Measurements from ENCODE around the gene COL26A1.

The COL26A1 gene

DNA sequence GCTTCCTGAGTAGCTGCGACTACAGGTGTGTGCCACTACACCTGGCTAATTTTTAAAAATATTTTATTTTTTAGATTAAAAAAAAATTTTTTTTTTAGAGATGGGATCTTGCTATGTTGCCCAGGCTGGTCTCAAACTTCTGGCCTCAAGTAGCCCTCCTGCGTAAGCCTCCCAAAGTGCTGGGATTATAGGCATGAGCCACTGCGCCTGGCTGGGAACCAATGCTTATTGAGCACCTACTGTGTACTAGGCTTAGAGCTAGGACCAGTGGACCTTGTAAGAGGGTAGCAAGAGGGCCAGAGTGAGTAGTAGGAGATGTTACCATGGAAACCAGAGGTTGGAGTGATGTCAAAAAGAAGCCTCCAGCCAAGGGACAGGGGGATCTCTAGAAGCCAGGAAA, 31.2 kb downstream of the COL26A1 start:
- no peak for DNase-seq (ENCODE audit: low read depth in 1 of 2, low spot score in 1 of 2)

DNA sequence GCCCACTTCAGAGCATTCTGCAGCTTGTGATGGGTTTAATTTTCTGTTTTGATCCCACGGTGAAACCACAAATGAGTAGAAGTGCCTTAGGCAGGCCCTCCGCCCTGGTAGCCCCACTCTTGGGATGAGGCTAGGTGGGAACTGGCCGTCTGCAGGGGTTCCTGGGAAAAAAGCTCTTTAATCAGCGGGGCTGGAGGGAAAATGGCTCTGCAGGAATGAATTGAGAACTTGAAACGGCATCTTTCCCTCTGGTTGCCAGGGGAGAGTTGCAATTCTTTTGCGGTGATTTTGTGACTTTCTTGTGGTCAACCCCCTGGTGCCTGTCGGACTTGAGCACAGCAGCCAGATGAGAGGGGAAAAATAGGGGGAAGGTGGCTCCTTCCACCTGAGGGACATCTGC, 32.7 kb downstream of the COL26A1 start:
- no peak overlapping the region for H3K27ac ChIP-seq (replicated peaks)
- H3K27me3 ChIP-seq (ENCODE audit: insufficient read depth, poor library complexity, severe bottlenecking), result no peaks in the 10 kb centered on the region
- no peak for DNase-seq (ENCODE audit: low read depth in 1 of 2, low spot score in 1 of 2)
- no peak overlapping the region for H3K4me3 ChIP-seq (replicated peaks; ENCODE audit: insufficient read depth, low read length)
- TF ChIP-seq, protein P1, sequence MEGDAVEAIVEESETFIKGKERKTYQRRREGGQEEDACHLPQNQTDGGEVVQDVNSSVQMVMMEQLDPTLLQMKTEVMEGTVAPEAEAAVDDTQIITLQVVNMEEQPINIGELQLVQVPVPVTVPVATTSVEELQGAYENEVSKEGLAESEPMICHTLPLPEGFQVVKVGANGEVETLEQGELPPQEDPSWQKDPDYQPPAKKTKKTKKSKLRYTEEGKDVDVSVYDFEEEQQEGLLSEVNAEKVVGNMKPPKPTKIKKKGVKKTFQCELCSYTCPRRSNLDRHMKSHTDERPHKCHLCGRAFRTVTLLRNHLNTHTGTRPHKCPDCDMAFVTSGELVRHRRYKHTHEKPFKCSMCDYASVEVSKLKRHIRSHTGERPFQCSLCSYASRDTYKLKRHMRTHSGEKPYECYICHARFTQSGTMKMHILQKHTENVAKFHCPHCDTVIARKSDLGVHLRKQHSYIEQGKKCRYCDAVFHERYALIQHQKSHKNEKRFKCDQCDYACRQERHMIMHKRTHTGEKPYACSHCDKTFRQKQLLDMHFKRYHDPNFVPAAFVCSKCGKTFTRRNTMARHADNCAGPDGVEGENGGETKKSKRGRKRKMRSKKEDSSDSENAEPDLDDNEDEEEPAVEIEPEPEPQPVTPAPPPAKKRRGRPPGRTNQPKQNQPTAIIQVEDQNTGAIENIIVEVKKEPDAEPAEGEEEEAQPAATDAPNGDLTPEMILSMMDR (IDR thresholded peaks at IDR 0.05; ENCODE audit: insufficient read depth, low read length), result no peak
- TF ChIP-seq POLR2AphosphoS5 (IDR thresholded peaks at IDR 0.05; ENCODE audit: low read depth) (no peak), GABPA (IDR thresholded peaks at IDR 0.05; ENCODE audit: low read depth) (no peak), SPI1 (IDR thresholded peaks at IDR 0.05; ENCODE audit: borderline replicate concordance, low read depth) (no peak)
- TF ChIP-seq, protein P2, sequence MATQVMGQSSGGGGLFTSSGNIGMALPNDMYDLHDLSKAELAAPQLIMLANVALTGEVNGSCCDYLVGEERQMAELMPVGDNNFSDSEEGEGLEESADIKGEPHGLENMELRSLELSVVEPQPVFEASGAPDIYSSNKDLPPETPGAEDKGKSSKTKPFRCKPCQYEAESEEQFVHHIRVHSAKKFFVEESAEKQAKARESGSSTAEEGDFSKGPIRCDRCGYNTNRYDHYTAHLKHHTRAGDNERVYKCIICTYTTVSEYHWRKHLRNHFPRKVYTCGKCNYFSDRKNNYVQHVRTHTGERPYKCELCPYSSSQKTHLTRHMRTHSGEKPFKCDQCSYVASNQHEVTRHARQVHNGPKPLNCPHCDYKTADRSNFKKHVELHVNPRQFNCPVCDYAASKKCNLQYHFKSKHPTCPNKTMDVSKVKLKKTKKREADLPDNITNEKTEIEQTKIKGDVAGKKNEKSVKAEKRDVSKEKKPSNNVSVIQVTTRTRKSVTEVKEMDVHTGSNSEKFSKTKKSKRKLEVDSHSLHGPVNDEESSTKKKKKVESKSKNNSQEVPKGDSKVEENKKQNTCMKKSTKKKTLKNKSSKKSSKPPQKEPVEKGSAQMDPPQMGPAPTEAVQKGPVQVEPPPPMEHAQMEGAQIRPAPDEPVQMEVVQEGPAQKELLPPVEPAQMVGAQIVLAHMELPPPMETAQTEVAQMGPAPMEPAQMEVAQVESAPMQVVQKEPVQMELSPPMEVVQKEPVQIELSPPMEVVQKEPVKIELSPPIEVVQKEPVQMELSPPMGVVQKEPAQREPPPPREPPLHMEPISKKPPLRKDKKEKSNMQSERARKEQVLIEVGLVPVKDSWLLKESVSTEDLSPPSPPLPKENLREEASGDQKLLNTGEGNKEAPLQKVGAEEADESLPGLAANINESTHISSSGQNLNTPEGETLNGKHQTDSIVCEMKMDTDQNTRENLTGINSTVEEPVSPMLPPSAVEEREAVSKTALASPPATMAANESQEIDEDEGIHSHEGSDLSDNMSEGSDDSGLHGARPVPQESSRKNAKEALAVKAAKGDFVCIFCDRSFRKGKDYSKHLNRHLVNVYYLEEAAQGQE (IDR thresholded peaks at IDR 0.05; ENCODE audit: insufficient replicate concordance, low read depth), result no peak

More for the DNA sequence above, 31.2 kb downstream of the COL26A1 start:
- Histone ChIP-seq H3K27me3 (ENCODE audit: insufficient read depth, poor library complexity, severe bottlenecking) (no peaks in the 10 kb centered on the region), H3K27ac (replicated peaks) (no peak overlapping the region), H3K4me3 (replicated peaks; ENCODE audit: insufficient read depth, low read length) (no peak overlapping the region)
- TF ChIP-seq SPI1 (IDR thresholded peaks at IDR 0.05; ENCODE audit: borderline replicate concordance, low read depth), result no peak
- TF ChIP-seq POLR2AphosphoS5 (IDR thresholded peaks at IDR 0.05; ENCODE audit: low read depth), result no peak
- TF ChIP-seq GABPA (IDR thresholded peaks at IDR 0.05; ENCODE audit: low read depth), result no peak
- TF ChIP-seq, protein P1 (IDR thresholded peaks at IDR 0.05; ENCODE audit: insufficient read depth, low read length), result no peak

DNA sequence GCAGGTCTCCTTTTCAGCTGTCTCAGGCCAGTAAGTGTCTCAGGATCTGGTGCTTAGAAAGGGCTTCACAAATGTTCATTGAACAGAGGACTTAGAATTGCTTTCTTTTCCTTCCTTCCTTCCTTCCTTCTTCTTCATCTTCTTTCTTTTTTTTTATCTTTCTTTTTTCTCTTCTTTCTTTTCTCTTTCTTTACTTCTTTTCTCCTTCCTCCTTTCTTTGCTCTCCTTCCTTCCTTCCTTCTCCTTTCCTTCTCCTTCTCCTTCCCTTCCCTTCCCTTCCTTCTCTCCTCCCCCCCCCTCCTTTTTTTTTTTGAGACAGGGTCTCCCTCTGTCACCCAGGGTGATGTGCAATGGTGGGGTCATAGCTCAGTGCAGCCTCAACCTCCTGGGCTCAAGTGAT, 34.6 kb downstream of the COL26A1 start:
- no peaks in the 10 kb centered on the region for H3K27me3 ChIP-seq (ENCODE audit: insufficient read depth, poor library complexity, severe bottlenecking)
- TF ChIP-seq GABPA (IDR thresholded peaks at IDR 0.05; ENCODE audit: low read depth), result no peak
- TF ChIP-seq SPI1 (IDR thresholded peaks at IDR 0.05; ENCODE audit: borderline replicate concordance, low read depth), result no peak
- TF ChIP-seq, protein P2 (IDR thresholded peaks at IDR 0.05; ENCODE audit: insufficient replicate concordance, low read depth), result no peak
- TF ChIP-seq, protein P1 (IDR thresholded peaks at IDR 0.05; ENCODE audit: insufficient read depth, low read length), result no peak
- no peak for TF ChIP-seq POLR2AphosphoS5 (IDR thresholded peaks at IDR 0.05; ENCODE audit: low read depth)

DNA sequence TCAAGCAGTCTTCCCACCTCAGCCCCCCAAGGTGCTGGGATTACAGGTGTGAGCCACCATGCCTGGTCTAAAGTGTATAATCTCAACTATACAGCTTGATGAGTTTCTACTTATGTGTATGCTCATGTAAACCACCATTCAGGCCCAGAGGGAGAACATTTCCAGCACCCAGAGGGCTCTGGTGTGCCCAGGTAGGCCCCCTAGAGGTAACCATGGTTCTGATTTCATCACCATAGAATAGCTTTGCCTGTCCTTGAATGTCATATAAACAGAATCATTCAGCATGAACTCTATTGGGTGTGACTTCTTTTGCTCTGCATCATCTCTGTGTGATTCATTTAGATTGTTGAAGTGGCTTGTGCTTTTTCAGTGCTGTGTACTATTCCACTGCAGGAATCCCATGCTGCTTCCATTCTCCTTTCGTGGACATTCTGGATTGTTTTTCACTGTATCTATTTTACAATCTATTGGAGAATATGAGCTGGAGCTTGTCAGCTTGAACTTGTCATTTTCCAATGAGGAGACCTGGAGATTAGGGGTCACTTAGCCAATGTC, 35.2 kb downstream of the COL26A1 start:
- H3K27ac ChIP-seq (replicated peaks), result no peak overlapping the region
- TF ChIP-seq POLR2AphosphoS5 (IDR thresholded peaks at IDR 0.05; ENCODE audit: low read depth) (no peak), GABPA (IDR thresholded peaks at IDR 0.05; ENCODE audit: low read depth) (no peak)
- H3K4me3 ChIP-seq (replicated peaks; ENCODE audit: insufficient read depth, low read length), result no peak overlapping the region
- DNase-seq (ENCODE audit: low read depth in 1 of 2, low spot score in 1 of 2), result no peak
- H3K27me3 ChIP-seq (ENCODE audit: insufficient read depth, poor library complexity, severe bottlenecking), result no peaks in the 10 kb centered on the region

More for the DNA sequence above, 34.6 kb downstream of the COL26A1 start:
- Histone ChIP-seq H3K4me3 (replicated peaks; ENCODE audit: insufficient read depth, low read length) (no peak overlapping the region), H3K27ac (replicated peaks) (no peak overlapping the region)
- no peak for DNase-seq (ENCODE audit: low read depth in 1 of 2, low spot score in 1 of 2)
